Measurements from ENCODE around the gene CCND3. TPM values are rescaled to one million over a fixed set of nuclear protein-coding genes. Genes with fewer than 3 reads are reported as not detected.

Gene CCND3
- total and polyA plus RNA-seq, 3 experiments from 2014 or later: 283 to 648 (median 287) TPM

DNA sequence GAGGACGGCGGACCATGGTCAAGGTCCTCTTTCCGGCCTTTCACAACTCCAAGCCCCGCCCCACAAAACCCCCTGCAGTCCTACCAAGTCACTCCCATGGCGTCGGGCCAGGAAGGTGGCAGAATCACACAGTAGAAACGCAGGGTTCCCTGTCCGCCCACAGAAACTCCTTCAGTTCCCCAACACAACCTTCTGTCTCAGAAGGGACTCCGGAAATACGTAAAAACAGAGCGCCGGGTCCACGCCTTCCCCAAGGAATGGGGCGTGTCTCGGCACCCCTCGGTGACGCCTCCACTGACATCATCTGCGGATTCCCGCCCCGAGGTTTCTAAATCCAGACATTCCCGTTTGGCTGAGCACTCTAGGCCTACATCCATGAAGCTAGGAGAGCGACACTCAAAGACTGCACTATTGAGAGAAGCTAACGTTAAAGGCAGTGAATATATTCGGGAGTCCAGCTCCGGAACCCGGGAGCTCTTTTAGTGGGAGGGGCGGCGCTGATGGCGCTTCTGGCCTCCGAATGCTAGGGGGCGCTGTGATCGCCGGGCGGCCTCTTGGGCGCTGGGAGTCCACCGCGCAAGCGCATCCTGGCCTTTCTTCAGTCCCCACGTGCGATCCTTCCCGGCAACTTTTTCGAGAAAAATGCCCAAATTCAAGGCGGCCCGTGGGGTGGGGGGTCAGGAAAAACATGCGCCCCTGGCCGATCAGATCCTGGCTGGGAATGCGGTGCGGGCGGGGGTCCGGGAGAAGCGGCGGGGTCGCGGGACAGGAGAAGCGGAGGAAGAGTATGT lies 20.5 kb downstream of the CCND3 start, which contains the start of the genes BYSL and MED20:
TSS of gene BYSL (plus strand) at position 579 of the 791 bp plus-strand sequence. CDS start at position 643, 64 bp downstream.
TSS of gene MED20 (minus strand) at position 219 of the 791 bp plus-strand sequence. CDS start at position 98, 121 bp downstream.
- POLR2A ChIA-PET: interaction anchor here (0.6 to 3.4 kb wide), 12 partner anchors 9 to 134 kb away, joined by 3 to 29 read pairs (median 6); partner anchors contain the start of genes CCND3, TAF8, TOMM6 and USP49
- Histone ChIP-seq H3K27me3 (ENCODE audit: insufficient read depth, low read length, poor library complexity, severe bottlenecking) (no peaks in the 10 kb centered on the region), H3K27ac (ENCODE audit: low read depth, low read length) (peak within 1 kb of the TSS; percentile 96), H3K9me3 (ENCODE audit: low read length) (no peaks in the 10 kb centered on the region), H3K36me3 (ENCODE audit: insufficient read depth, low read length) (no peaks in the 10 kb centered on the region), H3K4me1 (ENCODE audit: insufficient read depth, low read length) (peaks cover 38% of the 10 kb centered on the region), H3K4me3 (ENCODE audit: low read length) (peak within 1 kb of the TSS; percentile 97)
- Mint-ChIP-seq H3K27me3 (peaks cover 0 to 9% of the 10 kb centered on the region in 2 donors), H3K4me3 (peak within 1 kb of the TSS; percentile 96 to 100 (median 99)), H3K36me3 (peaks cover 0 to 29% (median 5%) of the 10 kb centered on the region in 3 donors), H3K27ac (peak within 1 kb of the TSS; percentile 98 to 100 (median 99)), H3K4me1 (peaks cover 53 to 62% (median 62%) of the 10 kb centered on the region in 3 donors), H3K9me3 (no peaks in the 10 kb centered on the region)
- DNase-seq: peak; percentile 91 to 95 (median 93)
- CTCF ChIA-PET: interaction anchor here (0.6 to 5.6 kb wide), 27 partner anchors 9 to 188 kb away, joined by 3 to 91 read pairs (median 4); partner anchors contain the start of genes CCND3, TAF8 and TOMM6

DNA sequence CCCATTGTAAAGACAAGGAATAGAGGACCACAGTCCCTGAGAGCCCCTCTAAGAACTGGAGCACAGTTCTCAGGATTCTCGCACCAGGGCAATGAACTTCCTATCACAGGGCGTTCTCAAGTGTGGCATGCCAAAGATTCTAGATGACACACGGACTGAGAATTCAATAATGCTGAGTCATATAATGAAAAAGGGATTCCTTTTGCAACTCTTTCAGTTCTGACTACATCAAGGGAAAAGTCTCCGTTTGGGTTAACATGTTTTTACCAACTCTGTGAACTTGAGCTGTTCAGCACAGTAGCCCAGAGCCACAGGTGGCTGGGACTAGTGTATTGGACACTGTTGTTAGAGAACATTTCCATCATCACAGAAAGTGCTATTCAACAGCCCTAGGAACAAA lies 24.1 kb downstream of the CCND3 start:
- H3K4me1 Mint-ChIP-seq: peaks cover 35 to 56% (median 37%) of the 10 kb centered on the region in 3 donors
- Histone ChIP-seq H3K4me1 (ENCODE audit: insufficient read depth, low read length) (peaks cover 19% of the 10 kb centered on the region), H3K36me3 (ENCODE audit: insufficient read depth, low read length) (no peaks in the 10 kb centered on the region), H3K27me3 (ENCODE audit: insufficient read depth, low read length, poor library complexity, severe bottlenecking) (no peaks in the 10 kb centered on the region), H3K9me3 (ENCODE audit: low read length) (no peaks in the 10 kb centered on the region), H3K27ac (ENCODE audit: low read depth, low read length) (no peak overlapping the region), H3K4me3 (ENCODE audit: low read length) (no peak overlapping the region)
- no peaks in the 10 kb centered on the region for H3K9me3 Mint-ChIP-seq
- CTCF ChIA-PET: no interaction called here
- peak overlapping the region in 1 of 8 donors; percentile 50 for H3K27ac Mint-ChIP-seq
- POLR2A ChIA-PET: no interaction called here
- H3K36me3 Mint-ChIP-seq: peaks cover 0 to 42% (median 9%) of the 10 kb centered on the region in 3 donors
- no peak for DNase-seq
- H3K4me3 Mint-ChIP-seq: peak overlapping the region in 1 of 7 donors; percentile 69
- peaks cover 0 to 8% of the 10 kb centered on the region in 2 donors for H3K27me3 Mint-ChIP-seq

DNA sequence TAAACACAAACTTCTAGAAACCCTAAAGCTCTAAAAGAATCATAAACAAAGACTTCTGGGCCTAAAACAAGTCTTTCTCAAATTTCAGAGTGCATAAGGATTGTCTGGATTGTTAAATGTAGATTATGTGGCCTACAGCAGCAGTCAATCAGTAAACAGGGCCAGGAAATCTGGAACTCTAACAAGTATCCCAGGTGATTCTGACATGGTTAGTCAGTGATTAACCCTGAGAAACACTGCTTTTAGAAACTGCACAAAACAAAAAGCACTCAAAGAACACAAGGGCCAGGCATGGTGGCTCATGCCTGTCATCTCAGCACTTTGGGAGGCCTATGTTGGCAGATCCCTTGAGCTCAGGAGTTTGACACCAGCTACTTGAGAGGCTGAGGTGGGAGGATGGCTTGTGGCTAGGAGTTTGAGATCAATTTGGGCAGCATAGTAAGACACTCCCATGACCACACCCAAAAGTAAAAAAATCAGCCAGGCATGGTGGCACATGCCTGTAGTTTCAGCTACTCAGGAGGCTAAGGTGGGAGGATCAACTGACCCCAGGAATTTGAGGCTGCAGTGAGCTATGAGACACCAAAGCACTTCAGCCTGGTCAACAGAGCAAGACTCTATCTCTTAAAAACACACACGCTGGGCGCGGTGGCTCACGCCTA lies 26.6 kb downstream of the CCND3 start:
- Histone ChIP-seq H3K36me3 (ENCODE audit: insufficient read depth, low read length) (no peaks in the 10 kb centered on the region), H3K4me3 (ENCODE audit: low read length) (no peak overlapping the region), H3K27ac (ENCODE audit: low read depth, low read length) (no peak overlapping the region), H3K27me3 (ENCODE audit: insufficient read depth, low read length, poor library complexity, severe bottlenecking) (no peaks in the 10 kb centered on the region), H3K4me1 (ENCODE audit: insufficient read depth, low read length) (peaks cover 3% of the 10 kb centered on the region), H3K9me3 (ENCODE audit: low read length) (no peaks in the 10 kb centered on the region)
- peaks cover 15 to 37% (median 18%) of the 10 kb centered on the region in 3 donors for H3K4me1 Mint-ChIP-seq
- H3K36me3 Mint-ChIP-seq: peaks cover 0 to 39% (median 9%) of the 10 kb centered on the region in 3 donors
- H3K27ac Mint-ChIP-seq: peak overlapping the region in 1 of 8 donors; percentile 7
- ChIA-PET POLR2A (no interaction called here), CTCF (interaction anchor here (1.3 kb wide), 1 partner anchor 189 kb away, joined by 3 read pairs; no protein-coding TSS in a partner anchor)
- H3K9me3 Mint-ChIP-seq: no peaks in the 10 kb centered on the region
- H3K27me3 Mint-ChIP-seq: peaks cover 0 to 1% of the 10 kb centered on the region in 2 donors
- DNase-seq: no peak
- peak overlapping the region in 1 of 7 donors; percentile 52 for H3K4me3 Mint-ChIP-seq

DNA sequence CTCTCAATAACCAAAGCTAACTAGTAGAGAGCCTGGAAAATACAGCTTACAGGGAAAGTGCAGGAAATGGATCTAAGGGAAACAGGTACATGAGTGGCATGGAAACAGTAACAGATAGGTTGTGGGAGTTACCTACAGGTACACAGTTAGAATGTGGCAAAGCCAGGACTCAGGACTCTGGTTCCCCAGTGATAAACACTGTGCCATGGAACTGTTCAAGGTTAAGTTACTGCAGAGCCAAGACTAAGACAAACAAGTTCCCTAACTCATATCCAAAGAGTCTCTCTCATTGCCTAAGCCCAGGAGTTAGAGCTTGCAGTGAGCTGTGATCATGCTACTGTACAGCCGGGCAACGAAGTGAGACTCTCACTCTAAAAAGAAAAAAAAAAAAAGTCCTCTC lies 27.3 kb downstream of the CCND3 start:
- no peak overlapping the region for H3K4me3 ChIP-seq (ENCODE audit: low read length)
- Mint-ChIP-seq H3K4me3 (no peak overlapping the region), H3K9me3 (no peaks in the 10 kb centered on the region), H3K27me3 (peaks cover 0 to 1% of the 10 kb centered on the region in 2 donors), H3K36me3 (peaks cover 0 to 42% (median 11%) of the 10 kb centered on the region in 3 donors), H3K27ac (peak overlapping the region in 4 of 8 donors; percentile 46 to 91 (median 66)), H3K4me1 (peaks cover 16 to 35% (median 16%) of the 10 kb centered on the region in 3 donors)
- H3K9me3 ChIP-seq (ENCODE audit: low read length): no peaks in the 10 kb centered on the region
- H3K36me3 ChIP-seq (ENCODE audit: insufficient read depth, low read length): no peaks in the 10 kb centered on the region
- no peak for DNase-seq
- CTCF ChIA-PET: interaction anchor here (1.3 kb wide), 1 partner anchor 190 kb away, joined by 3 read pairs; no protein-coding TSS in a partner anchor
- no peak overlapping the region for H3K27ac ChIP-seq (ENCODE audit: low read depth, low read length)
- POLR2A ChIA-PET: no interaction called here
- H3K4me1 ChIP-seq (ENCODE audit: insufficient read depth, low read length): no peaks in the 10 kb centered on the region
- H3K27me3 ChIP-seq (ENCODE audit: insufficient read depth, low read length, poor library complexity, severe bottlenecking): no peaks in the 10 kb centered on the region

DNA sequence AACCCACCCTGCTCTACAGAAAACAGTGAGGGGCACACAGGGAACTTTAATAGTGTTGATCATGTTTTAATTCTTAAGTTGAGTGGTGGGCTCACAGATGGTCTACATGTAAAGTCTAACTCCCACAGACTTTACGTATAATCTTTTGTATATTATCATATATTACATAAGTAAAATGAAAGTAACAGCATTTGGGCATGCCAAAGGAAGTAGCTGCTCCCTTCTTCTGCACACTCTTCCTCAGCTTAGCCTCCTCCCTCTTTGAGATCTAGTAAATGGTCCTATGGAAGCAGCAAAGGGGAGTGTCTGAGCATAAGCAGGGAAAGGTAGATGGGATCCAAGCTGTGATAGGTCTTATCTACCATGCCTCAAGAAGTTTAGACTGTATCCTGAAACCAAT lies 31.9 kb downstream of the CCND3 start:
- Histone ChIP-seq H3K27me3 (ENCODE audit: insufficient read depth, low read length, poor library complexity, severe bottlenecking) (no peaks in the 10 kb centered on the region), H3K27ac (ENCODE audit: low read depth, low read length) (no peak overlapping the region), H3K36me3 (ENCODE audit: insufficient read depth, low read length) (peaks cover 3% of the 10 kb centered on the region), H3K9me3 (ENCODE audit: low read length) (no peaks in the 10 kb centered on the region), H3K4me1 (ENCODE audit: insufficient read depth, low read length) (peaks cover 4% of the 10 kb centered on the region), H3K4me3 (ENCODE audit: low read length) (no peak overlapping the region)
- H3K27me3 Mint-ChIP-seq: no peaks in the 10 kb centered on the region
- DNase-seq: no peak
- H3K4me3 Mint-ChIP-seq: peak overlapping the region in 1 of 7 donors; percentile 51
- H3K27ac Mint-ChIP-seq: peak overlapping the region in 1 of 8 donors; percentile 33
- H3K4me1 Mint-ChIP-seq: peaks cover 17 to 24% (median 20%) of the 10 kb centered on the region in 3 donors
- H3K36me3 Mint-ChIP-seq: peaks cover 0 to 66% (median 26%) of the 10 kb centered on the region in 3 donors
- no peaks in the 10 kb centered on the region for H3K9me3 Mint-ChIP-seq
- CTCF ChIA-PET: interaction anchor here (0.9 to 2.0 kb wide), 3 partner anchors 12 to 135 kb away, joined by 3 to 7 read pairs (median 3); partner anchors contain the start of genes BYSL and MED20
- POLR2A ChIA-PET: no interaction called here

DNA sequence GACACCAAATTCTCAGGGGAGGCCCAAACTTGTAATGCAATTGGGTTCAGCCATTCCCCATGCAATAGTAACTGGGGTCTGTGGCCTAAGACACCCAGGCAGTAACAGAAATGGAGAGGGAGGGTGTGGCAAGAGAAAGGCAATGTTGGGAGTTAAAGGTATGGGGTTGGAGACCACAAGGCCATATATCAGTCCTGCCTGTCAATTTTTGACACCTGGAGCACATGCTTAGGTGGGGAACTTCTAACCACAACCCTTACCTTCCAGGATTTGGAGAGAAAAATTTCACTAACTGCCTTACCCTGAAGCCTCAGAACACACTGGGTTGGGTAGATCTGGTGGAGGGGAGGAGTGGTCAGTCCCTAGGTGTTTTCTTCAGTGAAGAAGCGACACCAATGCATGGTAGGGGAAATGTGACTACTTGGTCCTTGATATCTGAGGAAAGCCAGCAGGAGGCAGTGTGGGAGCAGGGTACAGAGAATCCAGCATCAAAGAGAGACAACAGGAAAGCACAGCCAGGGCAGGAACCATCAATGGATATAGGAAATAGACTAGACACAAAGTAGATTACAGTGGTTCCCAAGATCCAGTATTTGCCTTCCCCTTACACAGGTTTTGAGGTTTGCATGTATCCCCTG lies 39.6 kb downstream of the CCND3 start:
- peaks cover 16 to 22% (median 18%) of the 10 kb centered on the region in 3 donors for H3K4me1 Mint-ChIP-seq
- peaks cover 13% of the 10 kb centered on the region for H3K4me1 ChIP-seq (ENCODE audit: insufficient read depth, low read length)
- peak; percentile 37 to 71 (median 51) for DNase-seq
- H3K27ac Mint-ChIP-seq: peak overlapping the region in 5 of 8 donors; percentile 11 to 78 (median 47)
- no peak overlapping the region for H3K27ac ChIP-seq (ENCODE audit: low read depth, low read length)
- H3K4me3 Mint-ChIP-seq: no peak overlapping the region
- no peaks in the 10 kb centered on the region for H3K36me3 ChIP-seq (ENCODE audit: insufficient read depth, low read length)
- H3K9me3 ChIP-seq (ENCODE audit: low read length): no peaks in the 10 kb centered on the region
- ChIA-PET POLR2A (no interaction called here), CTCF (interaction anchor here (1.2 to 3.9 kb wide), 7 partner anchors 34 to 202 kb away, joined by 3 to 15 read pairs (median 6); no protein-coding TSS in a partner anchor)
- H3K27me3 Mint-ChIP-seq: no peaks in the 10 kb centered on the region
- no peak overlapping the region for H3K4me3 ChIP-seq (ENCODE audit: low read length)
- H3K9me3 Mint-ChIP-seq: no peaks in the 10 kb centered on the region
- H3K27me3 ChIP-seq (ENCODE audit: insufficient read depth, low read length, poor library complexity, severe bottlenecking): no peaks in the 10 kb centered on the region
- H3K36me3 Mint-ChIP-seq: peaks cover 0 to 27% (median 7%) of the 10 kb centered on the region in 3 donors

DNA sequence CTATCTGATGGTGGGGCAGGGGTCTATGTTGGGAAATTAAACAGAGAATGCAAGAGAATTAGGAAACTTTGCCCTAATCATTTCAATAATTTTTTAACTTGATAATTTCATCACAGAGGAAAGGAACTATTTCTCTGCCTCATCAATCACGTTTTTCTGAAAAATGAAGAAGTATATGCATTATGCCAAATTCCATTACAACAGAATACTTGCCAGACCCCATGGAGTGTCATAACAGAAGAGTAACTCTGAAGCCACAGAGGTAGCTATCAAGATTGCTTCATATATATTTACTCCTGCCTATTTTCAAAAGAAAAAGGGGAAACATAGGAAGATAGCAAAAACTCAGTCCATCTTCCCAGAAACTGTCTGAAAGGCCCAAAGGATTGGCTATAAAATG lies 40.7 kb downstream of the CCND3 start:
- ChIA-PET POLR2A (no interaction called here), CTCF (interaction anchor here (1.6 to 3.9 kb wide), 2 partner anchors 144 to 203 kb away, joined by 7 to 15 read pairs; no protein-coding TSS in a partner anchor)
- Mint-ChIP-seq H3K36me3 (peaks cover 0 to 16% (median 3%) of the 10 kb centered on the region in 3 donors), H3K27me3 (no peaks in the 10 kb centered on the region), H3K9me3 (no peaks in the 10 kb centered on the region), H3K27ac (no peak overlapping the region), H3K4me3 (no peak overlapping the region), H3K4me1 (peaks cover 22 to 30% (median 23%) of the 10 kb centered on the region in 3 donors)
- Histone ChIP-seq H3K27ac (ENCODE audit: low read depth, low read length) (no peak overlapping the region), H3K27me3 (ENCODE audit: insufficient read depth, low read length, poor library complexity, severe bottlenecking) (no peaks in the 10 kb centered on the region), H3K4me3 (ENCODE audit: low read length) (no peak overlapping the region), H3K4me1 (ENCODE audit: insufficient read depth, low read length) (peaks cover 22% of the 10 kb centered on the region), H3K36me3 (ENCODE audit: insufficient read depth, low read length) (no peaks in the 10 kb centered on the region), H3K9me3 (ENCODE audit: low read length) (no peaks in the 10 kb centered on the region)
- no peak for DNase-seq

Measured in CD8-positive, alpha-beta memory T cell (primary cell).